HepG2 (cell line): Measurements from ENCODE around the gene SGPL1.

Experiments used
- CHD2 ChIP-seq: IDR thresholded peaks from 2 replicates; pipeline ENCODE4 v1.6.1; 2011; ENCODE audit warnings: low read depth, low read length, improper control_type of control experiment
- KDM1A ChIP-seq: IDR thresholded peaks from 2 replicates; pipeline ENCODE4 v1.6.1; 2016; ENCODE audit warnings: missing compliant biosample characterization
- RAD21 ChIP-seq: fragments of 450-650 bp; formaldehyde crosslinking; IDR thresholded peaks from 2 replicates; pipeline ENCODE4 v1.5.0; 2020; ENCODE audit warnings: mild to moderate bottlenecking
- SALL2 ChIP-seq: sonication (generic); formaldehyde crosslinking; IDR thresholded peaks from 2 replicates; pipeline ENCODE4 v1.8.1; 2023; ENCODE audit warnings: mild to moderate bottlenecking, missing genetic modification reagents, inconsistent platforms
- ZNF326 ChIP-seq: sonication (generic); formaldehyde crosslinking; IDR thresholded peaks from 2 replicates; pipeline ENCODE4 v1.4.0; 2020; ENCODE audit warnings: missing genetic modification reagents, borderline replicate concordance
- ZNF747 ChIP-seq: sonication (generic); formaldehyde crosslinking; IDR thresholded peaks from 2 replicates; pipeline ENCODE4 v1.8.1; 2023; ENCODE audit warnings: missing genetic modification reagents, mild to moderate bottlenecking, borderline replicate concordance
- ZSCAN31 ChIP-seq: sonication (generic); formaldehyde crosslinking; IDR thresholded peaks from 2 replicates; pipeline ENCODE4 v1.5.0; 2020; ENCODE audit warnings: low read depth, mild to moderate bottlenecking, missing genetic modification reagents
- ZZZ3 ChIP-seq: sonication (generic); formaldehyde crosslinking; IDR thresholded peaks from 2 replicates; pipeline ENCODE4 v1.4.0; 2020; ENCODE audit warnings: missing genetic modification reagents, mild to moderate bottlenecking, borderline replicate concordance
- TF ChIP-seq, protein P1 (sequence below), 2 experiments: sonication (generic) in 1 of 2; formaldehyde crosslinking in 1 of 2; IDR thresholded peaks; 2 replicates each; pipeline versions ENCODE4 v1.4.0 to v1.6.1; 2018 to 2020; ENCODE audit warnings: missing genetic modification reagents in 2 of 2, borderline replicate concordance in 1 of 2, low read depth in 1 of 2, mild to moderate bottlenecking in 1 of 2, missing biosample characterization in 1 of 2
- TF ChIP-seq, protein P2 (sequence below): sonication (generic); formaldehyde crosslinking; IDR thresholded peaks from 2 replicates; pipeline ENCODE4 v1.8.0; 2022; ENCODE audit warnings: missing genetic modification reagents, mild to moderate bottlenecking, moderate library complexity, borderline replicate concordance

DNA sequence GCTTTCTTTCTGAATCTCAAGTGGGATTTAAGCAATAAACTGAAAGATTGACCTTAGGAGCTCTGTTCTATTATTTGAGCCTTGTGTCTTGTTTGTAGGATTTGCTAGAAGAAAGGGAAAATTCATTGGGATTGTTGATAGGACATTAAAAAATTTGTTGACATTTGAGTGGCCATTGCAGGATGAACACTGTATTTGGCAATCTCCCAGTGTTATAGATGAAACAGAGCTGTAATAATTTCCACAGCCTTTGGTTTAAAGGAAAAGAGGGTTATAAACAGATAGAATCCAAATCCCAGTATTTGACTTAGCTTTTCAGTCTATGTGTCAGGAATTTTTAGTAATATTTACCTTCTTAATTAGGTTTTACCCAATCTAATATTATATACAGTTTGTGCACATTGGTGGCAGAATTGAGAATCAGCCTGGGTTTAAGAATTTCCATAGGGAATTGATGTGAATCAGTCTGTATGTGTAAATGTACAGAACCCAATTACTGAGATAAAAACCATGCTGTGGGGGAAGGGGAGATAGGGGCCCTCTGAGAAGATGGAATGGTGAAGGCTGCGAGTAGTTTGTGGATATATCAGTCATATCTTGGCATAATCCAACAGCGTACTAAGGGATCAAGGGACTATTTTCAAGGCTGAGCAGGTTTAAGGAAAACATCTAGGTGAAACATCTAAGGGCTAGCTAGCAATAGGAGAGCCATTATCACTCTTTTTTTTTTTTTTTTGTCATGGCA lies 6.5 kb downstream of the SGPL1 start:
- no peak for TF ChIP-seq SALL2 (CRISPR knock-in tag)
- TF ChIP-seq CHD2, result no peak
- TF ChIP-seq, protein P1, sequence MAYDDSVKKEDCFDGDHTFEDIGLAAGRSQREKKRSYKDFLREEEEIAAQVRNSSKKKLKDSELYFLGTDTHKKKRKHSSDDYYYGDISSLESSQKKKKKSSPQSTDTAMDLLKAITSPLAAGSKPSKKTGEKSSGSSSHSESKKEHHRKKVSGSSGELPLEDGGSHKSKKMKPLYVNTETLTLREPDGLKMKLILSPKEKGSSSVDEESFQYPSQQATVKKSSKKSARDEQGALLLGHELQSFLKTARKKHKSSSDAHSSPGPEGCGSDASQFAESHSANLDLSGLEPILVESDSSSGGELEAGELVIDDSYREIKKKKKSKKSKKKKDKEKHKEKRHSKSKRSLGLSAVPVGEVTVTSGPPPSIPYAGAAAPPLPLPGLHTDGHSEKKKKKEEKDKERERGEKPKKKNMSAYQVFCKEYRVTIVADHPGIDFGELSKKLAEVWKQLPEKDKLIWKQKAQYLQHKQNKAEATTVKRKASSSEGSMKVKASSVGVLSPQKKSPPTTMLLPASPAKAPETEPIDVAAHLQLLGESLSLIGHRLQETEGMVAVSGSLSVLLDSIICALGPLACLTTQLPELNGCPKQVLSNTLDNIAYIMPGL (CRISPR knock-in tag; IDR thresholded peaks at IDR 0.05; ENCODE audit: borderline replicate concordance in 1 of 2, low read depth in 1 of 2), result no peak
- no peak for TF ChIP-seq ZNF326 (CRISPR knock-in tag)
- TF ChIP-seq ZZZ3 (CRISPR knock-in tag), result no peak
- no peak for TF ChIP-seq ZSCAN31
- TF ChIP-seq RAD21 (CRISPR knock-in tag), result no peak
- TF ChIP-seq, protein P2, sequence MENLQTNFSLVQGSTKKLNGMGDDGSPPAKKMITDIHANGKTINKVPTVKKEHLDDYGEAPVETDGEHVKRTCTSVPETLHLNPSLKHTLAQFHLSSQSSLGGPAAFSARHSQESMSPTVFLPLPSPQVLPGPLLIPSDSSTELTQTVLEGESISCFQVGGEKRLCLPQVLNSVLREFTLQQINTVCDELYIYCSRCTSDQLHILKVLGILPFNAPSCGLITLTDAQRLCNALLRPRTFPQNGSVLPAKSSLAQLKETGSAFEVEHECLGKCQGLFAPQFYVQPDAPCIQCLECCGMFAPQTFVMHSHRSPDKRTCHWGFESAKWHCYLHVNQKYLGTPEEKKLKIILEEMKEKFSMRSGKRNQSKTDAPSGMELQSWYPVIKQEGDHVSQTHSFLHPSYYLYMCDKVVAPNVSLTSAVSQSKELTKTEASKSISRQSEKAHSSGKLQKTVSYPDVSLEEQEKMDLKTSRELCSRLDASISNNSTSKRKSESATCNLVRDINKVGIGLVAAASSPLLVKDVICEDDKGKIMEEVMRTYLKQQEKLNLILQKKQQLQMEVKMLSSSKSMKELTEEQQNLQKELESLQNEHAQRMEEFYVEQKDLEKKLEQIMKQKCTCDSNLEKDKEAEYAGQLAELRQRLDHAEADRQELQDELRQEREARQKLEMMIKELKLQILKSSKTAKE (CRISPR knock-in tag), result no peak
- TF ChIP-seq ZNF747 (CRISPR knock-in tag), result no peak
- no peak for TF ChIP-seq KDM1A (CRISPR knock-in tag)
